ENCODE data around the gene PRKD1. TPM values are rescaled to one million over a fixed set of nuclear protein-coding genes. Genes with fewer than 3 reads are reported as not detected.

Gene PRKD1
- total RNA-seq, 1 experiment from 2014 or later: 0.36 TPM

DNA sequence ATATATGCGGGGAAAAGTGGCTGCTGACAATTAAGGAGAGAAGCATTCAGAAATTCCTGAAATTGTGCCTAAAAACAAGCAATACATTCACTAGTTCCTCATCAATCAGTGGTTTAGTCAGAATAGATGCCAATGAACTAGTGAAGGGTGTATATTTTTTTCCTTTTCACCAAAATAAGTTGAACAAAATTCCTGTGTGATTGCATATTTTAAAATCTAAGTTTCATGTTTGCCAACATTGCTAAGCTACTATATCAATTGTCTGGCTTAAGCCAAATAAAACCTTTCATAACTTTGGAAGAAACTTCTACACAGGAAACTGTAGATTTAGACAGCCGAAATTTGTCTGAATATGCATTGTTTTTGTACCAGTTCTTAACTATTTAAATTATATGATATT, 8.7 kb downstream of the PRKD1 start:
- Mint-ChIP-seq H3K9me3 (ENCODE audit: unreplicated experiment) (no peaks in the 10 kb centered on the region), H3K27me3 (ENCODE audit: insufficient read depth, unreplicated experiment) (no peaks in the 10 kb centered on the region), H3K4me1 (ENCODE audit: low read depth, unreplicated experiment) (no peaks in the 10 kb centered on the region), H3K4me3 (ENCODE audit: unreplicated experiment) (no peak overlapping the region), H3K36me3 (ENCODE audit: insufficient read depth, unreplicated experiment) (no peaks in the 10 kb centered on the region), H3K27ac (ENCODE audit: unreplicated experiment) (no peak overlapping the region)
- CTCF ChIA-PET: no interaction called here
- BruUV-seq (replicated peaks): no TSS peak
- no peak for DNase-seq
- Histone ChIP-seq H3K4me3 (ENCODE audit: low read depth, low read length) (no peak overlapping the region), H3K36me3 (ENCODE audit: control insufficient read depth, insufficient read depth, low read length) (no peaks in the 10 kb centered on the region), H3K9me3 (no peaks in the 10 kb centered on the region), H3K27me3 (replicated peaks; ENCODE audit: control insufficient read depth, insufficient read depth, low read length) (no peaks in the 10 kb centered on the region), H3K4me1 (no peaks in the 10 kb centered on the region)
- POLR2A ChIA-PET: no interaction called here
- intact Hi-C loops (cut with micrococcal nuclease; ENCODE audit: unreplicated experiment): no loop called here
- TF ChIP-seq, protein P1, sequence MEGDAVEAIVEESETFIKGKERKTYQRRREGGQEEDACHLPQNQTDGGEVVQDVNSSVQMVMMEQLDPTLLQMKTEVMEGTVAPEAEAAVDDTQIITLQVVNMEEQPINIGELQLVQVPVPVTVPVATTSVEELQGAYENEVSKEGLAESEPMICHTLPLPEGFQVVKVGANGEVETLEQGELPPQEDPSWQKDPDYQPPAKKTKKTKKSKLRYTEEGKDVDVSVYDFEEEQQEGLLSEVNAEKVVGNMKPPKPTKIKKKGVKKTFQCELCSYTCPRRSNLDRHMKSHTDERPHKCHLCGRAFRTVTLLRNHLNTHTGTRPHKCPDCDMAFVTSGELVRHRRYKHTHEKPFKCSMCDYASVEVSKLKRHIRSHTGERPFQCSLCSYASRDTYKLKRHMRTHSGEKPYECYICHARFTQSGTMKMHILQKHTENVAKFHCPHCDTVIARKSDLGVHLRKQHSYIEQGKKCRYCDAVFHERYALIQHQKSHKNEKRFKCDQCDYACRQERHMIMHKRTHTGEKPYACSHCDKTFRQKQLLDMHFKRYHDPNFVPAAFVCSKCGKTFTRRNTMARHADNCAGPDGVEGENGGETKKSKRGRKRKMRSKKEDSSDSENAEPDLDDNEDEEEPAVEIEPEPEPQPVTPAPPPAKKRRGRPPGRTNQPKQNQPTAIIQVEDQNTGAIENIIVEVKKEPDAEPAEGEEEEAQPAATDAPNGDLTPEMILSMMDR (IDR thresholded peaks at IDR 0.05; ENCODE audit: insufficient read depth in 1 of 2, low read depth in 1 of 2, low read length in 1 of 2, severe bottlenecking in 1 of 2, unreplicated experiment in 1 of 2): no peak

DNA sequence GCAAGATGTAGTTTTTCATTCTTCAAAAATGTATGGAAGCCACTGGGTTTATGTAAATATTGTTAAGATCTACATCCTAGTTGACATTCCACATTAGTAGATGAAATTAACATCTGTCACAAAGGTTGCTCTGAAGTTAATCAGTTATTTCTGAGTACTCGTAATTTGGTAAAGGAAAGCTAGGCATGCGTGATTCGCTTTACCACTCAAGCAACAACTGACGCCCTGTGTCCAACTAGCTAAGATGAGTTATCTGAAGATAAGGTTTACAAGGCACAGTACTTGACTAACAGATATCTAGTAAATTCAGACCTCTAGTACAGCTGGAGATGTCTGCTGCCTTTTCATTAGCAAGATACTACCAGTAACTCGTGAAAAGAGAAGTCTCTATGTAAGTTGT, 14.1 kb downstream of the PRKD1 start:
- CTCF ChIA-PET: no interaction called here
- intact Hi-C loops (cut with micrococcal nuclease; ENCODE audit: unreplicated experiment): no loop called here
- DNase-seq: no peak

DNA sequence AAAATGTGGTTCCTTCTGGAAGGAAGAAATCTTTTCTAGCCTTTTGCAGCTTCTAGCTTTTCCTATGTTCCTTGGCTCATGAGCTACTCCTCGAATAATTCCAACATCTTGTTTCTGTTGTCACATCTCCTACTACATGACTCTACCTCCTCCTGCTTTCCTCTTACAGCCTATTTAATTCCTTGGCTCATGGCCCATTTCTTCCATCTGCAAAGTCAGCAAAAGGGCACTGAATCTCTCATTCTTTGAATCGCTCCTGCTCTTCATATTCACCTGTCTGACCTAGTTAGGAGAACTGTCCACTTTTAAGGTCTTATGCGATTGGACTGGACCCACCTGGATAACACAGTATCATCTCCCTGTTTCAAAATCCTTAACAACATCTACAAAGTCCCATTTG, 15.8 kb downstream of the PRKD1 start:
- Histone ChIP-seq H3K4me1 (no peaks in the 10 kb centered on the region), H3K36me3 (ENCODE audit: control insufficient read depth, insufficient read depth, low read length) (no peaks in the 10 kb centered on the region), H3K27me3 (replicated peaks; ENCODE audit: control insufficient read depth, insufficient read depth, low read length) (no peaks in the 10 kb centered on the region), H3K4me3 (ENCODE audit: low read depth, low read length) (no peak overlapping the region), H3K9me3 (no peaks in the 10 kb centered on the region)
- Mint-ChIP-seq H3K4me1 (ENCODE audit: low read depth, unreplicated experiment) (no peaks in the 10 kb centered on the region), H3K36me3 (ENCODE audit: insufficient read depth, unreplicated experiment) (no peaks in the 10 kb centered on the region), H3K27me3 (ENCODE audit: insufficient read depth, unreplicated experiment) (no peaks in the 10 kb centered on the region), H3K9me3 (ENCODE audit: unreplicated experiment) (no peaks in the 10 kb centered on the region), H3K27ac (ENCODE audit: unreplicated experiment) (no peak overlapping the region), H3K4me3 (ENCODE audit: unreplicated experiment) (no peak overlapping the region)
- no TSS peak for BruUV-seq (replicated peaks)
- CTCF ChIA-PET: no interaction called here
- POLR2A ChIA-PET: no interaction called here
- TF ChIP-seq, protein P1 (IDR thresholded peaks at IDR 0.05; ENCODE audit: insufficient read depth in 1 of 2, low read depth in 1 of 2, low read length in 1 of 2, severe bottlenecking in 1 of 2, unreplicated experiment in 1 of 2): no peak
- intact Hi-C loops (cut with micrococcal nuclease; ENCODE audit: unreplicated experiment): no loop called here
- DNase-seq: no peak

More for the DNA sequence above, 14.1 kb downstream of the PRKD1 start:
- H3K36me3 Mint-ChIP-seq (ENCODE audit: insufficient read depth, unreplicated experiment): no peaks in the 10 kb centered on the region
- no peaks in the 10 kb centered on the region for H3K4me1 ChIP-seq
- no peaks in the 10 kb centered on the region for H3K9me3 ChIP-seq
- no peak overlapping the region for H3K27ac Mint-ChIP-seq (ENCODE audit: unreplicated experiment)
- H3K4me1 Mint-ChIP-seq (ENCODE audit: low read depth, unreplicated experiment): no peaks in the 10 kb centered on the region
- no peak overlapping the region for H3K4me3 ChIP-seq (ENCODE audit: low read depth, low read length)
- TF ChIP-seq, protein P1 (IDR thresholded peaks at IDR 0.05; ENCODE audit: insufficient read depth in 1 of 2, low read depth in 1 of 2, low read length in 1 of 2, severe bottlenecking in 1 of 2, unreplicated experiment in 1 of 2): no peak
- no peak overlapping the region for H3K4me3 Mint-ChIP-seq (ENCODE audit: unreplicated experiment)
- H3K36me3 ChIP-seq (ENCODE audit: control insufficient read depth, insufficient read depth, low read length): no peaks in the 10 kb centered on the region
- no peaks in the 10 kb centered on the region for H3K27me3 ChIP-seq (replicated peaks; ENCODE audit: control insufficient read depth, insufficient read depth, low read length)
- BruUV-seq (replicated peaks): no TSS peak
- no peaks in the 10 kb centered on the region for H3K9me3 Mint-ChIP-seq (ENCODE audit: unreplicated experiment)
- no peaks in the 10 kb centered on the region for H3K27me3 Mint-ChIP-seq (ENCODE audit: insufficient read depth, unreplicated experiment)
- POLR2A ChIA-PET: no interaction called here
